Measurements from ENCODE around the gene AHDC1. TPM values are rescaled to one million over a fixed set of nuclear protein-coding genes. Genes with fewer than 3 reads are reported as not detected.

AHDC1 gene
- 8.1 and 12.3 TPM in 2 replicates for total RNA-seq

GRCh38 chr1:27603681-27604578 is at the start of gene AHDC1:
AHDC1 (minus strand) TSS chr1:27604144; CDS start chr1:27552115, 52,029 bp downstream.

GRCh38 chr1:27634985-27635367 is 31.0 kb upstream of the AHDC1 start, which contains the start of gene FGR:
FGR (minus strand) TSS chr1:27635185; CDS start chr1:27623916, 11,269 bp downstream.

GRCh38 chr1:27489973-27490741 is 113.8 kb downstream of the AHDC1 start, which contains the start of gene WASF2:
WASF2 (minus strand) TSS chr1:27490167; CDS start chr1:27428890, 61,277 bp downstream.

Small RNA genes lying within 50 kb of the gene (small RNA-seq; reads per million reads assigned to genes)
- 0.08 reads per million for gene AL031729.1

Other genes with a start within 250 kb of the AHDC1 start
- gene MAP3K6, start 237.2 kb downstream of the AHDC1 start, total RNA-seq: 24.8 and 26.5 TPM in 2 replicates
- gene FCN3, start 229.3 kb downstream of the AHDC1 start, total RNA-seq: not detected in 2 replicates
- not detected in 2 replicates for gene CD164L2, start 220.8 kb downstream of the AHDC1 start, total RNA-seq
- 0.73 and 1.2 TPM in 2 replicates for gene GPR3, start 211.5 kb downstream of the AHDC1 start, total RNA-seq
- gene WASF2, start 114.0 kb downstream of the AHDC1 start, total RNA-seq: 16.9 and 20.1 TPM in 2 replicates
- gene FGR, start 31.0 kb upstream of the AHDC1 start, total RNA-seq: not detected in 2 replicates
- 10.8 and 15.4 TPM in 2 replicates for gene IFI6, start 68.0 kb upstream of the AHDC1 start, total RNA-seq
- 12.7 and 12.9 TPM in 2 replicates for gene FAM76A, start 121.8 kb upstream of the AHDC1 start, total RNA-seq
- 46.1 and 54.0 TPM in 2 replicates for gene STX12, start 169.1 kb upstream of the AHDC1 start, total RNA-seq
- 29.4 and 34.2 TPM in 2 replicates for gene PPP1R8, start 226.6 kb upstream of the AHDC1 start, total RNA-seq

Measured in subcutaneous preadipocyte (primary cell).